Ascending aorta (tissue), 2 donors: ENCODE results near the gene CRYM. TPM values are rescaled to one million over a fixed set of nuclear protein-coding genes. Genes with fewer than 3 reads are reported as not detected.
"Not testable (repeated sequence)": the region's sequence is repeated elsewhere in the genome, so short reads cannot be mapped to it uniquely, and the experiment has no call there.

Experiments used
- DNase-seq, 2 donors: peaks; one replicate each; pipeline ENCODE4 v3.0.0-alpha.2; 2019; ENCODE audit warnings: low spot score in 2 of 2
- H3K27ac ChIP-seq, 2 donors: fragments of 200-600 bp; sonication (generic); one replicate each; pipeline ENCODE4 v1.5.1; 2016 to 2017; ENCODE audit warnings: mild to moderate bottlenecking in 1 of 2
- H3K27me3 ChIP-seq: fragments of 200-600 bp; sonication (generic); one replicate; pipeline ENCODE4 v1.5.1; 2017
- H3K36me3 ChIP-seq, 2 donors: fragments of 200-600 bp; sonication (generic); one replicate each; pipeline ENCODE4 v1.5.1; 2016
- H3K4me1 ChIP-seq, 2 donors: fragments of 200-600 bp; sonication (generic); one replicate each; pipeline ENCODE4 v1.5.1; 2016 to 2017; ENCODE audit warnings: mild to moderate bottlenecking in 1 of 2
- H3K4me3 ChIP-seq, 2 donors: fragments of 200-600 bp; sonication (generic); one replicate each; pipeline ENCODE4 v1.5.1; 2016 to 2017; ENCODE audit warnings: mild to moderate bottlenecking in 1 of 2
- H3K9me3 ChIP-seq, 2 donors: fragments of 200-600 bp; sonication (generic); one replicate each; pipeline ENCODE4 v1.5.1; 2016
- intact Hi-C: fragments of 100-400 bp; cut with DNase I; formaldehyde crosslinking; loops from one replicate; pipeline ENCODE4 v1.15.1; 2023
- total RNA-seq: library from RNA; depleted of rRNA; stranded (reverse); fragments of >200 nt; gene quantifications from one replicate; pipeline ENCODE4 v1.1.0, GENCODE V29; 2016
- TF ChIP-seq, protein P1 (sequence below), 3 experiments: fragments of 200-600 bp in 2 of 3; fragments of 450-650 bp in 1 of 3; sonication (generic) in 2 of 3; IDR thresholded peaks; one replicate each; pipeline ENCODE4 v1.5.1; 2016 to 2019; ENCODE audit warnings: antibody characterized with exemption in 3 of 3, mild to moderate bottlenecking in 1 of 3, moderate library complexity in 1 of 3

Gene CRYM
- total RNA-seq, 1 donor from 2014 or later, result not detected

DNA sequence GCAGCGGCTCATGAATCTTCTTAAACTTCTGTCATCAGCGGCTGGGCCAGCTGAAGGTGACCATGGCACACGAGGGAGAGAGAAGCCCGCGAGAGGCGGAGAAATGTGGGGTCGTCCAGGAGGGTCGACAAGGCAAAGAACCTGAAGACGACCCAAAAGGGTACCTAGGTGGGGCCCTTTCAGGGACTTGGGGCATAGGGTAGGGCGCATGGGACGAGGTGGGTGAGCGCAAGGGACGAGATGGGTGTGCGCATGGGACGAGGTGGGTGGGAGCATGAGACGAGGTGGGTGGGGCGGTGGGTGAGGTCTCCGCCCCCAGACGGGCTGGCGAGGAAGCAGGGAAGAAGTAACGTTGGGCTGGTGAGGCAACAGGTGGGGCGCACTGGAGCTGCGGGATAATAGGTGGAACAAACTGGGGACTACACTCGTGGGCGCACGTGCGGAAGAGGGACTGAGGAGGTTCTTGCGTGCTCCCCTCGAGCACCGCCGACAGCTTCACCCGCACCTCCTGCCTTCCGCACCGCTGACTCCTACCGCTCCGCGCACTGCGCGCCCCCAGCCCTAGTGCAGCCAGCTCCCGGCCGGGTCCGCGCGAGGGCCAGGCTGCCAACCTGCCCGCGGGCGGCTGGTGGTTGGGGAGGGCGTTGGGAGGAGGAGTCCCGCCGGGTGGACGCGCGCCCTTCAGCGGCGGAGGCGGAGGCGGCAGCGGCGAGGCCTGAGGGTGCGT, 23.2 kb upstream of the CRYM start:
- H3K27ac ChIP-seq, result peak overlapping the region; percentile 82 to 83
- DNase-seq, result peak; percentile 10 to 84
- H3K4me1 ChIP-seq, result peaks cover 0 to 4% of the 10 kb centered on the region in 2 donors
- intact Hi-C loops, result loop anchor here (2.0 kb wide), 3 partner anchors 19 to 495 kb away; partner anchors contain the start of genes ERI2 and REXO5
- TF ChIP-seq, protein P1, sequence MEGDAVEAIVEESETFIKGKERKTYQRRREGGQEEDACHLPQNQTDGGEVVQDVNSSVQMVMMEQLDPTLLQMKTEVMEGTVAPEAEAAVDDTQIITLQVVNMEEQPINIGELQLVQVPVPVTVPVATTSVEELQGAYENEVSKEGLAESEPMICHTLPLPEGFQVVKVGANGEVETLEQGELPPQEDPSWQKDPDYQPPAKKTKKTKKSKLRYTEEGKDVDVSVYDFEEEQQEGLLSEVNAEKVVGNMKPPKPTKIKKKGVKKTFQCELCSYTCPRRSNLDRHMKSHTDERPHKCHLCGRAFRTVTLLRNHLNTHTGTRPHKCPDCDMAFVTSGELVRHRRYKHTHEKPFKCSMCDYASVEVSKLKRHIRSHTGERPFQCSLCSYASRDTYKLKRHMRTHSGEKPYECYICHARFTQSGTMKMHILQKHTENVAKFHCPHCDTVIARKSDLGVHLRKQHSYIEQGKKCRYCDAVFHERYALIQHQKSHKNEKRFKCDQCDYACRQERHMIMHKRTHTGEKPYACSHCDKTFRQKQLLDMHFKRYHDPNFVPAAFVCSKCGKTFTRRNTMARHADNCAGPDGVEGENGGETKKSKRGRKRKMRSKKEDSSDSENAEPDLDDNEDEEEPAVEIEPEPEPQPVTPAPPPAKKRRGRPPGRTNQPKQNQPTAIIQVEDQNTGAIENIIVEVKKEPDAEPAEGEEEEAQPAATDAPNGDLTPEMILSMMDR (IDR thresholded peaks at IDR 0.05), result peak in 2 of 3 experiments; percentile 35 to 44
- H3K4me3 ChIP-seq, result peak overlapping the region; percentile 72 to 79
- H3K36me3 ChIP-seq, result no peaks in the 10 kb centered on the region
- no peaks in the 10 kb centered on the region for H3K9me3 ChIP-seq
- H3K27me3 ChIP-seq, result no peaks in the 10 kb centered on the region

DNA sequence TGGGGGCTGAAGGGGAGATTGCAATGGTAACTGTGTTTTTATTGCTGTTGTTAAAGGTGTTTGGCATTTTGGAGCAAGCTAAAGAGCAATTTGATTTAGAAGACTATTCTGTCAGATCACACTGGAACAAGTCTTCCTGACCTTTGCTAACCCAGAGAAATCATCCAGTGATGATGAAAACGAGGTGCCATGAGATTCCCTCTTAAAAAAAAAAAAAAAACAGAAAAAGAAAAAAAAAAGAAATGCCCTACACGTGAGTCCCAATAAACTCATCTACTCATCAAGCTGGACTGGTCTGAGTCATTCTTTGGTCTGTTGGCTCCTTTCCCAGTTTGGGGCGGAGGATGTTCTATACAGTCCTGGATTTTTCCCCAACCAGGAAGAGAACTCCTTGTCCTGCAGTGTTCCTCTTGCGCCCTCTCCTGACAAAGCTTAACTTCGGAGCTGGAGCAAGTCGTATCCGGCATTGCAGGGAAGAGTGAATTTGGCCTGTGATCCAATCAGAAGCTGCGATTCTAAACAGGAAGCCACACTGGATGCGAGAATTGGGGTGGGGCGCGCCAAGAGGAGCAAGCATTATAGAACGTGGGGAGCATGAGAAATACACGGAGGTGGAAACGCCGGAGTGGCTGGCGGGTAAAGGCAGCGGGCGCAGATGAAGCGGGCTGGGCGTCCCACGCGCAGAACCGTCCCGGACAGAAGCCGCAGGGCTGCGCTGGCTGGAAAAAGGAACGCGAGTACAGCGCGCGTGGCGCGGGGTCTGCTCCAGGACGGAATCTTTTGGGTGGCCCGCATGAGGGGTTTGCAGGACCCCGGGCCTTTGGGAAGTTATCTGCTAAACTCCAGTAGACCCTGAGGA, 22.4 kb upstream of the CRYM start:
- TF ChIP-seq, protein P1 (IDR thresholded peaks at IDR 0.05), result peak; percentile 84 to 88 (median 87)
- Histone ChIP-seq H3K27ac (peak overlapping the region; percentile 82 to 83), H3K36me3 (no peaks in the 10 kb centered on the region), H3K4me3 (peak overlapping the region; percentile 72 to 79), H3K4me1 (peaks cover 0 to 4% of the 10 kb centered on the region in 2 donors), H3K9me3 (no peaks in the 10 kb centered on the region), H3K27me3 (no peaks in the 10 kb centered on the region)
- DNase-seq, result peak; percentile 92 to 99
- intact Hi-C loops, result loop anchor here (1.0 to 2.0 kb wide), 5 partner anchors 18 to 494 kb away; partner anchors contain the start of genes ERI2, LDAF1 and REXO5

DNA sequence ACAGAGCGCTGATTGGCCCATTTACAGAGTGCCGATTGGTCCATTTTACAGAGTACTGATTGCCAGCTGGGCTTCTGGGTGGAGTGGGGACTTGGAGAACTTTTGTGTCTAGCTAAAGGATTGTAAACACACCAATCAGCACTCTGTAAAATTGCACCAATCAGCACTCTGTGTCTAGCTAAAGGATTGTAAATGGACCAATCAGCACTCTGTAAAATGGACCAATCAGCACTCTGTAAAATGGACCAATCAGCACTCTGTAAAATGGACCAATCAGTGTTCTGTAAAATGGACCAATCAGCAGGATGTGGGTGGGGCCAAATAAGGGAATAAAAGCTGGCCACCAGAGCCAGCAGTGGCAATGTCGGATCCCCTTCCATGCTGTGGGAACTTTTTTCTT, 11.7 kb upstream of the CRYM start:
- H3K4me3 ChIP-seq, H3K27ac ChIP-seq, DNase-seq, H3K27me3 ChIP-seq, intact Hi-C loops, H3K4me1 ChIP-seq, H3K9me3 ChIP-seq, H3K36me3 ChIP-seq: not testable (repeated sequence)

DNA sequence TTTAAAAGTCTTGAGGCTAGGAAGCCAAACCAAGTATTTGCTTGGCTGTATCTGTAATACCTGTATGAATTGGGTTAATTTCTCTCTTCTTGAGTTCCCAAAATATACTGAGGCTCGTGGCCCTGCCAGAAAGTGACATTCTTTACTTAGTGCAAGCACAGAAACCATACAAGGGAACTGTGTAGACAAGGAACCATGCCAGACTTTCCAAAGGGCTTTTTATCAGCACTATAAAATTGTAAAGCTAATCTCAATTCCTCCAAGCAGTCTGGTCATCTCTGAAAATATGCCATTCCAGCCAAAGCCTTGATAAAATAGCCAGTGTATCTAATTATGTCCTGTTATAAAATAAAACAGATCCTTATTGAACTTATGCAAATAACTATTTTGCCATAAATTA, 7.2 kb upstream of the CRYM start:
- intact Hi-C loops, result no loop called here
- Histone ChIP-seq H3K4me1 (peaks cover 0 to 4% of the 10 kb centered on the region in 2 donors), H3K4me3 (no peak overlapping the region), H3K9me3 (no peaks in the 10 kb centered on the region), H3K36me3 (no peaks in the 10 kb centered on the region), H3K27me3 (no peaks in the 10 kb centered on the region), H3K27ac (no peak overlapping the region)
- DNase-seq, result no peak
- TF ChIP-seq, protein P1 (IDR thresholded peaks at IDR 0.05), result no peak

DNA sequence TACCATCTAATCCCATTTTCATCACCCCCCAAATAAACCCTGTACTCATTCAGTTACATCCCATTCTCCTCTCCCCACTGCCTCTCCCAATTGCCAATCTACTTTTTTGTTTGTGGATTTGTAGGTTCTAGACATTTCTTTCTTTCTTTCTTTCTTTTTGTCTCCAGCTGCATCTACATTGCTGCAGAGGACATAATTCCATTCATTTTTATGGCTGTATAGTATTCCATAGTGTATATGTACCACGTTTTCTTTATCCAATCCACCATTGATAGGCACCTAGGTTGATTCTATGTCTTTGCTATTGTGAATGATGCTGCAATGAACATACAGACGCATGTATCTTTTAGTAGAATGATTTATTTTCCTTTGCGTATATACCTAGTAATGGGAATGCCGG, 6.3 kb upstream of the CRYM start:
- H3K27ac ChIP-seq, result no peak overlapping the region
- peak overlapping the region in 1 of 2 donors; percentile 68 for H3K4me3 ChIP-seq
- no peak for DNase-seq
- H3K27me3 ChIP-seq, result no peaks in the 10 kb centered on the region
- peaks cover 0 to 4% of the 10 kb centered on the region in 2 donors for H3K4me1 ChIP-seq
- H3K9me3 ChIP-seq, result no peaks in the 10 kb centered on the region
- intact Hi-C loops, result no loop called here
- TF ChIP-seq, protein P1 (IDR thresholded peaks at IDR 0.05), result no peak
- no peaks in the 10 kb centered on the region for H3K36me3 ChIP-seq
